Natural killer cell treated with Interleukin-12 subunit alpha and Interleukin-12 subunit beta and Interleukin-15 and Interleukin-18, amount 100 ng/mL, for 72 hours (primary cell): ENCODE results near the gene SPDYE18. TPM values are rescaled to one million over a fixed set of nuclear protein-coding genes. Genes with fewer than 3 reads are reported as not detected.

ENCODE experiments used
- total RNA-seq, 2 donors: library from RNA; stranded (reverse); gene quantifications; one replicate each; pipeline ENCODE4 v1.2.3, GENCODE V29; 2022

SPDYE18 gene
- total RNA-seq, 2 donors from 2014 or later = 0.45 TPM; not detected in 1

Other genes starting within 250 kb of the SPDYE18 start
- gene SPDYE17, start 30.2 kb downstream of the SPDYE18 start, total RNA-seq = not detected
- 1 to 10 TPM; 3.2 to 3.4 TPM for gene CCDC146, start 60.1 kb upstream of the SPDYE18 start, total RNA-seq
- gene FGL2, start 137.3 kb upstream of the SPDYE18 start, total RNA-seq = 1 to 10 TPM; 1.0 to 1.4 TPM